Heart right ventricle (tissue), 16 donors: ENCODE data around the gene GMPR2. TPM values are rescaled to one million over a fixed set of nuclear protein-coding genes. Genes with fewer than 3 reads are reported as not detected.

ENCODE experiments used
- ATAC-seq, 8 donors: fragments of 200-7000 bp; cut with Tn5 transposase; one replicate each; pipeline ENCODE4 v1.9.1; 2020; ENCODE audit warnings: mild to moderate bottlenecking in 8 of 8, moderate library complexity in 8 of 8, moderate number of reproducible peaks in 1 of 8
- DNase-seq, 2 donors: peaks; one replicate each; pipeline ENCODE4 v3.0.0-alpha.2; 2020
- H3K27ac ChIP-seq, 10 donors: fragments of 200-600 bp; sonication (generic) in 2 of 10; one replicate each; pipeline versions ENCODE4 v1.5.0 to v1.8.0; 2020 to 2022; ENCODE audit warnings: mild to moderate bottlenecking in 3 of 10
- H3K27me3 ChIP-seq, 7 donors: fragments of 200-600 bp; one replicate each; pipeline ENCODE4 v1.8.0; 2021 to 2022; ENCODE audit warnings: mild to moderate bottlenecking in 2 of 7
- H3K36me3 ChIP-seq, 9 donors: fragments of 200-600 bp; sonication (generic) in 1 of 9; one replicate each; pipeline versions ENCODE4 v1.5.0 to v1.8.0; 2020 to 2022; ENCODE audit warnings: mild to moderate bottlenecking in 2 of 9
- H3K4me1 ChIP-seq, 9 donors: fragments of 200-600 bp; sonication (generic) in 1 of 9; one replicate each; pipeline versions ENCODE4 v1.5.0 to v1.8.0; 2020 to 2022; ENCODE audit warnings: mild to moderate bottlenecking in 4 of 9
- H3K4me3 ChIP-seq, 10 donors: fragments of 200-600 bp; sonication (generic) in 2 of 10; one replicate each; pipeline versions ENCODE4 v1.5.0 to v1.8.0; 2020 to 2022; ENCODE audit warnings: mild to moderate bottlenecking in 7 of 10, moderate library complexity in 2 of 10
- H3K9me3 ChIP-seq, 11 donors: fragments of 200-600 bp in 10 of 11; sonication (generic) in 2 of 11; one replicate each; pipeline versions ENCODE4 v1.5.0 to v1.8.0; 2013 to 2022; ENCODE audit warnings: mild to moderate bottlenecking in 2 of 11, control low read depth in 1 of 11, moderate library complexity in 1 of 11
- CTCF ChIP-seq, 9 donors: fragments of 200-600 bp; sonication (generic) in 2 of 9; IDR thresholded peaks; one replicate each; pipeline versions ENCODE4 v1.5.0 to v1.8.0; 2021 to 2022; ENCODE audit warnings: antibody characterized with exemption in 9 of 9, mild to moderate bottlenecking in 5 of 9, moderate library complexity in 1 of 9
- WGBS, 2 donors: extraction: QIAGEN DNeasy Blood & Tissue Kit; methylation state at CpG; one replicate each; pipeline ENCODE4 v1.1.7; 2013; ENCODE audit warnings: inconsistent platforms in 1 of 2; 5-methylcytosine and 5-hydroxymethylcytosine counted together
- intact Hi-C, 10 donors: fragments of 100-400 bp; cut with DNase I; formaldehyde crosslinking; loops; one replicate each; pipeline versions ENCODE4 v1.11.1 to v1.14.2; 2022
- polyA plus RNA-seq, 2 donors: library from polyadenylated mRNA; stranded (reverse); fragments of 200-250 nt; gene quantifications; one replicate each; pipeline ENCODE4 v1.2.3, GENCODE V29; 2013
- total RNA-seq, 10 donors: library from RNA; stranded (reverse); fragmentation: NEBNext Ultra II Directional in 3 of 10; extraction: Animal tissue kit (Norgen Biotek cat#: 25700) in 3 of 10; gene quantifications; one replicate each; pipeline versions ENCODE4 v1.2.1 to v1.2.4, GENCODE V29; 2021 to 2023
- donor health status: Arrhythmogenic right ventricular cardiomyopathy.
- donor health status: ischemic (EF 13 %, LVEDD 7.1; RV severe dilation, severe dysfunction).
- donor health status: healthy with polysubstance abuse.
- donor health status: DM: no; HTN: yes; CAD: no.
- donor health status: DM: no; HTN: no; CAD: no.
- donor health status: ischemic (EF 25% LVEDD 6.9; RV normal size, moderate dysfunction).
- donor health status: ischemic (EF 25% LVEDD 5.7; RV mildly dilated, moderate dysfunction).
- donor health status: healthy.
- donor health status: DM: yes; HTN: yes; CAD: no.
- donor health status: Ischemic cardiomyopathy.
- donor health status: ischemic (EF 35%, LVEDD 5.7; RV mildly dilated, moderate dysfunction).
- donor health status: nonischemic (EF 11% LVEDD 7.7; RV severe dilation, severe dysfunction).
- donor health status: DM: yes; HTN: yes; CAD: no.
- donor health status: PGD.
- donor health status: ischemic (EF 29% LVEDD 5.4; RV normal size, mild dysfunction).
- donor health status: nonischemic (EF 23%, LVEDD 6.1; RV moderate dilation, normal function).

GMPR2 gene
- total and polyA plus RNA-seq, 12 donors: 26.4 to 46.9 (median 32.7) TPM

GRCh38 chr14:24188251-24189058 lies 44.3 kb upstream of the GMPR2 start, which contains the start of gene IPO4:
Gene IPO4, minus strand, starts transcription at chr14:24188816. Its CDS starts 29 bp downstream, at chr14:24188787.
- WGBS, 2 donors: 0 to 1% methylated on average over 63 to 65 of the region's 65 CpGs
- ATAC-seq (peak; percentile 89 to 98 (median 95)), DNase-seq (peak; percentile 92 to 97)
- H3K27me3 ChIP-seq: no peaks in the 10 kb centered on the region
- H3K4me3 ChIP-seq: peak within 1 kb of the TSS; percentile 58 to 94 (median 68)
- TF ChIP-seq CTCF (IDR thresholded peaks at IDR 0.05): no peak
- no peaks in the 10 kb centered on the region for H3K9me3 ChIP-seq
- intact Hi-C loops: loop anchor here in 1 of 10 donors (2.0 kb wide), 1 partner anchor 44 kb away; the partner anchor contains the start of genes GMPR2 and NEDD8
- H3K36me3 ChIP-seq: peaks cover 0 to 76% (median 27%) of the 10 kb centered on the region in 9 donors
- H3K4me1 ChIP-seq: peaks cover 4 to 24% (median 19%) of the 10 kb centered on the region in 9 donors
- H3K27ac ChIP-seq: peak within 1 kb of the TSS; percentile 17 to 83 (median 68)

GRCh38 chr14:24189059-24189375 lies 43.7 kb upstream of the GMPR2 start:
- H3K36me3 ChIP-seq: peaks cover 0 to 73% (median 24%) of the 10 kb centered on the region in 9 donors
- intact Hi-C loops: loop anchor here in 1 of 10 donors (2.0 kb wide), 1 partner anchor 44 kb away; the partner anchor contains the start of genes GMPR2 and NEDD8
- H3K4me1 ChIP-seq: peaks cover 4 to 27% (median 20%) of the 10 kb centered on the region in 9 donors
- 4 to 6% methylated on average over 3 of the region's 3 CpGs for WGBS, 2 donors
- no peak for TF ChIP-seq CTCF (IDR thresholded peaks at IDR 0.05)
- ATAC-seq (no peak), DNase-seq (no peak)
- peak overlapping the region in 9 of 10 donors; percentile 11 to 83 (median 67) for H3K27ac ChIP-seq
- no peaks in the 10 kb centered on the region for H3K9me3 ChIP-seq
- peak overlapping the region in 8 of 10 donors; percentile 65 to 94 (median 68) for H3K4me3 ChIP-seq
- H3K27me3 ChIP-seq: no peaks in the 10 kb centered on the region

- Histone ChIP-seq H3K36me3 (peaks cover 0 to 70% (median 19%) of the 10 kb centered on the region in 9 donors), H3K4me3 (no peak overlapping the region), H3K27me3 (no peaks in the 10 kb centered on the region), H3K4me1 (peaks cover 4 to 31% (median 24%) of the 10 kb centered on the region in 9 donors), H3K9me3 (no peaks in the 10 kb centered on the region), H3K27ac (peak overlapping the region in 5 of 10 donors; percentile 57 to 83 (median 74))
- no peak for DNase-seq
- no peak for TF ChIP-seq CTCF (IDR thresholded peaks at IDR 0.05)
- intact Hi-C loops: loop anchor here in 1 of 10 donors (2.0 kb wide), 1 partner anchor 43 kb away; the partner anchor contains the start of genes GMPR2 and NEDD8
- ATAC-seq: no peak
- 92 to 94% methylated on average over 9 of the region's 9 CpGs for WGBS, 2 donors
Observed at GRCh38 chr14:24189460-24189859, 43.3 kb upstream of the GMPR2 start.

GRCh38 chr14:24190416-24190815 lies 42.3 kb upstream of the GMPR2 start:
- TF ChIP-seq CTCF (IDR thresholded peaks at IDR 0.05): no peak
- Histone ChIP-seq H3K4me3 (no peak overlapping the region), H3K36me3 (peaks cover 0 to 61% (median 15%) of the 10 kb centered on the region in 9 donors), H3K27ac (no peak overlapping the region), H3K27me3 (no peaks in the 10 kb centered on the region), H3K9me3 (no peaks in the 10 kb centered on the region), H3K4me1 (peaks cover 4 to 37% (median 31%) of the 10 kb centered on the region in 9 donors)
- intact Hi-C loops: no loop called here
- DNase-seq: no peak
- WGBS, 2 donors: 89 to 92% methylated on average over 10 of the region's 10 CpGs
- ATAC-seq: no peak
